Stimulated activated CD8-positive, alpha-beta memory T cell treated with anti-CD3 and anti-CD28 coated beads, Interleukin-15, amount 100 ng/mL, for 48 hours (primary cell): ENCODE measurements around the gene DNAI2.

Experiments used
- DNase-seq, 2 donors: peaks; one replicate each; pipeline ENCODE4 v3.0.0-alpha.2; 2020; ENCODE audit warnings: low read depth in 2 of 2

The DNAI2 gene

GRCh38 chr17:74361230-74362068 lies 87.4 kb downstream of the DNAI2 start, which contains the start of gene BTBD17:
BTBD17 (minus strand) TSS chr17:74361868; CDS start chr17:74361819, 49 bp downstream.
- DNase-seq: no peak

GRCh38 chr17:74362069-74362405 lies 88.0 kb downstream of the DNAI2 start:
- no peak for DNase-seq

- DNase-seq: no peak
Observed at GRCh38 chr17:74362810-74363498, 88.9 kb downstream of the DNAI2 start.
